Measurements from ENCODE around the gene DMRT2.

DMRT2 gene

GRCh38 chr9:1031951-1032601 is 18.1 kb upstream of the DMRT2 start:
- Mint-ChIP-seq H3K4me1 (no peaks in the 10 kb centered on the region), H3K9me3 (no peaks in the 10 kb centered on the region), H3K4me3 (no peak overlapping the region), H3K27ac (no peak overlapping the region), H3K36me3 (no peaks in the 10 kb centered on the region)
- ATAC-seq: no peak
- no peak for DNase-seq (ENCODE audit: low spot score in 2 of 2)

DNA sequence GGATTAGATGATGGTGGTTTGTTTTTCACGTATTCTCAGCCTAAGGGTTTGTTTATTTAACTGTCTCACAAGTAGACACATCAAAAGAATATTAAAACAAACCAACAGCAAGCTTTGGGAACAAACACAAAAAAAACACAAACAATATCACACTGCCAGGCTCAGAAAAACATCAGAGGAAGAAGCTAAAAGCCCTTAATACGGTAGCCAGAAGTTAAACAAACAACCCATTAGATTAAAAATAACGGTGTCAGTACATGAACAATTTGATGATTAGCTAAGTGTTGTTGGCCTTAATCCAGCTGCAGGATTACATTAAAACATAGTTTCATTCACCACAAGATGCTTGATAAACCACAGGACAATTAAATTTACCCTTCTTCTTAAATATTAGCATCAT is 15.9 kb upstream of the DMRT2 start:
- DNase-seq (ENCODE audit: low spot score in 2 of 2) (no peak), ATAC-seq (no peak)
- Mint-ChIP-seq H3K36me3 (no peaks in the 10 kb centered on the region), H3K4me3 (no peak overlapping the region), H3K9me3 (no peaks in the 10 kb centered on the region), H3K4me1 (no peaks in the 10 kb centered on the region), H3K27ac (no peak overlapping the region)

DNA sequence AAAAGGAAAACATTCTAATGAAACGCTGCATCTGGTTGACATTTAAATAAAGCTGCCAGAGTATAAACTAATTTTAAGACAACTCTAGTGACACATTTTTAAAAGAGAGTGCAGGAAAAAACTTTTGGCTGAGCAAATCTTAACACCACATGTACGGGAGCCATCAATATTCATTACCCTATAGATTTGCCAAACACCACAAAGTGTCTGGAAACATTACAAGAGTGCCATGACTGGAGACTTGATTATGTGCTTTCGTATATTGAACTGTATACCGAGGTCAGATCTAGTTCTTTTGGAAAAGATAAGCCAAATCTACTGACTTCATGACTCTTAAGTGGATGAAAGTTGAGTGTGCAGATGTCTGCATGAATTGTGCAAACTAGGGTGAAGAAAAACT is 10.6 kb upstream of the DMRT2 start:
- H3K4me1 Mint-ChIP-seq: no peaks in the 10 kb centered on the region
- H3K27ac Mint-ChIP-seq: no peak overlapping the region
- DNase-seq (ENCODE audit: low spot score in 2 of 2): no peak
- no peak for ATAC-seq
- no peak overlapping the region for H3K4me3 Mint-ChIP-seq
- no peaks in the 10 kb centered on the region for H3K9me3 Mint-ChIP-seq
- no peaks in the 10 kb centered on the region for H3K36me3 Mint-ChIP-seq

- DNase-seq (ENCODE audit: low spot score in 2 of 2): no peak
- peaks cover 15% of the 10 kb centered on the region for H3K4me1 Mint-ChIP-seq
- ATAC-seq: peak; percentile 57
- H3K36me3 Mint-ChIP-seq: no peaks in the 10 kb centered on the region
- no peak overlapping the region for H3K27ac Mint-ChIP-seq
- H3K4me3 Mint-ChIP-seq: no peak overlapping the region
- no peaks in the 10 kb centered on the region for H3K9me3 Mint-ChIP-seq
These were observed 7.7 kb upstream of the DMRT2 start for GRCh38 chr9:1042466-1042865.

- peaks cover 30% of the 10 kb centered on the region for H3K4me1 Mint-ChIP-seq
- H3K36me3 Mint-ChIP-seq: no peaks in the 10 kb centered on the region
- no peak overlapping the region for H3K4me3 Mint-ChIP-seq
- no peak overlapping the region for H3K27ac Mint-ChIP-seq
- no peak for ATAC-seq
- no peak for DNase-seq (ENCODE audit: low spot score in 2 of 2)
- no peaks in the 10 kb centered on the region for H3K9me3 Mint-ChIP-seq
These were observed 5.5 kb upstream of the DMRT2 start for GRCh38 chr9:1044643-1045042.

- no peak for ATAC-seq
- no peak for DNase-seq (ENCODE audit: low spot score in 2 of 2)
- H3K36me3 Mint-ChIP-seq: peaks cover 4% of the 10 kb centered on the region
- no peaks in the 10 kb centered on the region for H3K9me3 Mint-ChIP-seq
- H3K27ac Mint-ChIP-seq: no peak overlapping the region
- H3K4me1 Mint-ChIP-seq: peaks cover 45% of the 10 kb centered on the region
- H3K4me3 Mint-ChIP-seq: peak overlapping the region; percentile 73
These were observed 3.3 kb upstream of the DMRT2 start for GRCh38 chr9:1046639-1047572.

- ATAC-seq (no peak), DNase-seq (ENCODE audit: low spot score in 2 of 2) (no peak)
- peak overlapping the region; percentile 73 for H3K4me3 Mint-ChIP-seq
- no peaks in the 10 kb centered on the region for H3K9me3 Mint-ChIP-seq
- H3K27ac Mint-ChIP-seq: peak overlapping the region; percentile 16
- peaks cover 4% of the 10 kb centered on the region for H3K36me3 Mint-ChIP-seq
- peaks cover 49% of the 10 kb centered on the region for H3K4me1 Mint-ChIP-seq
These were observed 2.4 kb upstream of the DMRT2 start for GRCh38 chr9:1047591-1048230.

GRCh38 chr9:1048231-1048619 is 1.9 kb upstream of the DMRT2 start:
- Mint-ChIP-seq H3K9me3 (no peaks in the 10 kb centered on the region), H3K4me1 (peaks cover 54% of the 10 kb centered on the region), H3K36me3 (peaks cover 4% of the 10 kb centered on the region), H3K4me3 (peak overlapping the region; percentile 73), H3K27ac (peak overlapping the region; percentile 16)
- DNase-seq (ENCODE audit: low spot score in 2 of 2) (no peak), ATAC-seq (no peak)

GRCh38 chr9:1048811-1049210 is 1.3 kb upstream of the DMRT2 start:
- peaks cover 4% of the 10 kb centered on the region for H3K36me3 Mint-ChIP-seq
- ATAC-seq (no peak), DNase-seq (ENCODE audit: low spot score in 2 of 2) (no peak)
- peaks cover 58% of the 10 kb centered on the region for H3K4me1 Mint-ChIP-seq
- no peak overlapping the region for H3K27ac Mint-ChIP-seq
- H3K4me3 Mint-ChIP-seq: peak overlapping the region; percentile 73
- H3K9me3 Mint-ChIP-seq: no peaks in the 10 kb centered on the region

DNA sequence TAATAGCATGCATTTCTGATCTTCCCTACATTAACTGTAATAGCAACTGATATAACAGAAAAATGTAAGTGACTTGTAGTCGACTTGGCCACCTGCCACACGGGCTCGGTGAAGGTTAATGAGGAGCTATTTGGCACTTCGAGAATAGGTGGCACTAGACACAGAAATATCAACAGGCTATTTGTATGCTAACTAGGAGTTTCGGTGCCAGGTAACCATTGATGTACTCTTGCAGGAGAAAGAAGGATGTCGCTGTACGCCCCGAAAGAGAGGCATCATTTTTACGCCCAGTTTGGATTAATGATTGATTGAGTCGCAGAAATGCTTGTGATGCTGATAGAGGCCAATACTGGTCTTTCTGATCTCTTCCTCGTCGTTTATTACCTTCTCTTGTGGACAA is 516 bp upstream of the DMRT2 start:
- no peak for DNase-seq (ENCODE audit: low spot score in 2 of 2)
- Mint-ChIP-seq H3K27ac (no peak overlapping the region), H3K36me3 (peaks cover 4% of the 10 kb centered on the region), H3K9me3 (no peaks in the 10 kb centered on the region), H3K4me1 (peaks cover 58% of the 10 kb centered on the region), H3K4me3 (peak overlapping the region; percentile 57)
- ATAC-seq: no peak

- no peak for ATAC-seq
- H3K27ac Mint-ChIP-seq: no peak overlapping the region
- H3K9me3 Mint-ChIP-seq: no peaks in the 10 kb centered on the region
- DNase-seq (ENCODE audit: low spot score in 2 of 2): no peak
- peaks cover 53% of the 10 kb centered on the region for H3K4me1 Mint-ChIP-seq
- peaks cover 4% of the 10 kb centered on the region for H3K36me3 Mint-ChIP-seq
- H3K4me3 Mint-ChIP-seq: peak overlapping the region; percentile 57
These were observed 1.0 kb downstream of the DMRT2 start for GRCh38 chr9:1051210-1051583.

DNA sequence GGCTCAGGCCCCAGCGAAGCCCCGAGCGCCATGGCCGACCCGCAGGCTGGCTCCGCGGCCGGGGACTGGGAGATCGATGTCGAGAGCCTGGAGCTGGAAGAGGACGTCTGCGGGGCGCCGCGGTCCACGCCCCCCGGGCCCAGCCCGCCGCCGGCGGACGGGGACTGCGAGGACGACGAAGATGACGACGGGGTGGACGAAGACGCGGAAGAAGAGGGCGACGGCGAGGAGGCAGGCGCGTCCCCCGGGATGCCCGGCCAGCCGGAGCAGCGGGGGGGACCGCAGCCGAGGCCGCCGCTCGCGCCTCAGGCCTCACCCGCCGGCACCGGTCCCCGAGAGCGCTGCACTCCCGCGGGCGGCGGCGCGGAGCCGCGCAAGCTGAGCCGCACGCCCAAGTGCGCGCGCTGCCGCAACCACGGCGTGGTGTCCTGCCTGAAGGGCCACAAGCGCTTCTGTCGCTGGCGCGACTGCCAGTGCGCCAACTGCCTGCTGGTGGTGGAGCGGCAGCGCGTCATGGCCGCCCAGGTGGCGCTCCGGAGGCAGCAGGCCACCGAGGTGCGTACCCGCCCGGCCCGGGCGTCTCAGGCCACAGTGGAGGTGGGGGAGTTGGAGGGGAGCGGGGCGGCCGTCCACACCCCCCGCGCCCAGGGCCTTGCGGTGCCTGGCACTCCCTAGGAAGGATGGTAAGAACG is 1.6 kb downstream of the DMRT2 start:
- Mint-ChIP-seq H3K27ac (no peak overlapping the region), H3K4me3 (peak overlapping the region; percentile 57), H3K36me3 (peaks cover 4% of the 10 kb centered on the region), H3K9me3 (no peaks in the 10 kb centered on the region), H3K4me1 (peaks cover 50% of the 10 kb centered on the region)
- ATAC-seq: peak; percentile 5
- no peak for DNase-seq (ENCODE audit: low spot score in 2 of 2)

DNA sequence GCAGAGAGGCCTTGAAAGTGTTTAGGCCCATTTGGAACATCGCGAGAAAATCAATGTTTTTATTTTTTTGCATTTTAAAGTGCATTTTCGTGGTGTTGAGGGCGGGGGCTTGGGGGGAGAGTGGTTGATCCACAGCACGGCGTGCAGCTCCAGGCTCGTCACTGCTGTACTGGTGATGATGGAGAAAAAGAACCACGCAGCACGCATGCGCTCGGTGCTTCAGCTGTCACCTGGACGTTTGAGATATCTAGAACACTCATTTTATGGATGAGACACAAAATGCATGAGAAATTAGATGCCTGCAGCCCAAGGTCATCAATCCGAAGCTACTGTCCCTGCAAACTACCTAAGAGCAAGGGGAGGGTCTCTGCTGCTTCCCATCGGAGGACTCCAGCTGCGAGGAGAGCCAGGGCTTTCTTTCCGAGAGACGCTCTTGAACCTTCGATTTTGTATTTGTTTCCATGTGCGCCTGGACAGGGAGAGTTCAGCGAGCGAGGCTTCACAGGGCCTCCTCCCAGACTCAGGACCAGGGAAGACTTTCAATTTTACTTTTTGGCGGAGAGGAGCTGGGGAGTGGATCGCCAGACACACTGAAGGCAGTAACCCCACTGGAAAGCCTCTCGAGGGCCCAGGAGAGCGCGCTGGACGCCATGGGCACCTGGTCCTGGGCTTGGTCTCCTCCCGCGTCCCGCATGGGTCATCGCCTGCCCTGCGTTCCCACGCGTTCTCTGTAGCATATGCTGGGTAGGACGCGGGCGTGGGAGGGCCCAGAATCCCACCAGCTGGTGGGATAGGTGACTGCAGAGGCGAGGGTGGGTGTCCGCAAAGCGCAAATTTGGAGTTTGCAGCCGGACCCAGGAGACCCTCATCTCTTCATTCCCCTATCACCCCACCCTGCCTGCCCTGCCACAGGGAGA is 2.5 kb downstream of the DMRT2 start:
- peaks cover 4% of the 10 kb centered on the region for H3K36me3 Mint-ChIP-seq
- DNase-seq (ENCODE audit: low spot score in 2 of 2) (no peak), ATAC-seq (no peak)
- H3K9me3 Mint-ChIP-seq: no peaks in the 10 kb centered on the region
- peaks cover 41% of the 10 kb centered on the region for H3K4me1 Mint-ChIP-seq
- H3K27ac Mint-ChIP-seq: no peak overlapping the region
- H3K4me3 Mint-ChIP-seq: peak overlapping the region; percentile 57

DNA sequence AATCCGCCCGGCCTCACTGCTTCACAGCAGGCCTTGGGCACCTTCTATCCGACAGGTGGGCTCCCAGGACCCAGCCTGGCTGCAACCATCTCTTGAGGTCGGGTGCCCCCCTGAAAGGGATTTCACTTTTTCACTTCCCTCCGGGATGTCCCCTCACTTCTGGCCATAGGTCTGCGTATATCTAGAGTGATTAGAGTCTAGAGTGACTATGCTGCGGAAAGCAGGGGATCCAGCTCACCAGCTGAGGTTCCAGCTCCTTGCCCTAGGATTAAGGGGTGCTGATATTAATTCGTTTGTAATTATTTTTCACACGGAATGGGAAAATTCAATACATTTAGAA is 3.1 kb downstream of the DMRT2 start:
- no peak overlapping the region for H3K4me3 Mint-ChIP-seq
- DNase-seq (ENCODE audit: low spot score in 2 of 2): no peak
- H3K36me3 Mint-ChIP-seq: peaks cover 4% of the 10 kb centered on the region
- no peaks in the 10 kb centered on the region for H3K9me3 Mint-ChIP-seq
- ATAC-seq: no peak
- no peak overlapping the region for H3K27ac Mint-ChIP-seq
- H3K4me1 Mint-ChIP-seq: peaks cover 35% of the 10 kb centered on the region

Data from stimulated activated effector memory CD8-positive, alpha-beta T cell treated with anti-CD3 and anti-CD28 coated beads, Interleukin-12 subunit alpha, Interleukin-12 subunit beta, amount 100 ng/mL, for 72 hours (primary cell).